Retina (tissue), 1 donor: Measurements from ENCODE around the gene UVRAG.

ENCODE experiments used
- DNase-seq: peaks from one replicate; pipeline ENCODE4 v3.0.0-alpha.2; 2016

UVRAG gene

GRCh38 chr11:76124905-76125770, 310.1 kb downstream of the UVRAG start:
- DNase-seq, result no peak

GRCh38 chr11:76129729-76130128, 314.7 kb downstream of the UVRAG start:
- no peak for DNase-seq

GRCh38 chr11:76131142-76131541, 316.1 kb downstream of the UVRAG start:
- no peak for DNase-seq

- no peak for DNase-seq
Observed at GRCh38 chr11:76131671-76132631, 316.9 kb downstream of the UVRAG start.

- no peak for DNase-seq
Observed at GRCh38 chr11:76134239-76134638, 319.2 kb downstream of the UVRAG start.

- DNase-seq, result no peak
Observed at GRCh38 chr11:76135491-76135890, 320.5 kb downstream of the UVRAG start.

GRCh38 chr11:76139314-76139713, 324.3 kb downstream of the UVRAG start:
- DNase-seq, result no peak

- no peak for DNase-seq
Observed at GRCh38 chr11:76140912-76141574, 326.0 kb downstream of the UVRAG start.

- no peak for DNase-seq
Observed at GRCh38 chr11:76141901-76142588, 327.0 kb downstream of the UVRAG start.

- DNase-seq, result no peak
Observed at GRCh38 chr11:76143274-76143673, 328.3 kb downstream of the UVRAG start.

- no peak for DNase-seq
Observed at GRCh38 chr11:76147106-76147740, 332.2 kb downstream of the UVRAG start.

GRCh38 chr11:76148231-76148630, 333.2 kb downstream of the UVRAG start:
- no peak for DNase-seq

GRCh38 chr11:76148941-76149613, 334.1 kb downstream of the UVRAG start:
- no peak for DNase-seq

GRCh38 chr11:76149713-76150112, 334.7 kb downstream of the UVRAG start:
- no peak for DNase-seq

GRCh38 chr11:76150141-76150540, 335.1 kb downstream of the UVRAG start:
- no peak for DNase-seq

- no peak for DNase-seq
Observed at GRCh38 chr11:76151556-76152085, 336.6 kb downstream of the UVRAG start.

- DNase-seq, result peak; percentile 89
Observed at GRCh38 chr11:76152086-76152681, 337.2 kb downstream of the UVRAG start.

GRCh38 chr11:76152741-76153570, 337.9 kb downstream of the UVRAG start:
- DNase-seq, result no peak

- no peak for DNase-seq
Observed at GRCh38 chr11:76153571-76153923, 338.5 kb downstream of the UVRAG start.
